PC-9 (cell line): ENCODE measurements around the gene BRPF1. TPM values are rescaled to one million over a fixed set of nuclear protein-coding genes. Genes with fewer than 3 reads are reported as not detected.

Experiments
- BruUV-seq: library from RNA; stranded (reverse); fragments of 400-500 nt; replicated peaks from 2 replicates; lab custom pipeline; 2021; lab: Mats Ljungman, UMichigan
- CTCF ChIA-PET: fragments of 300-600 bp; sonication (Branson Sonifier 250); formaldehyde crosslinking; loops from one replicate; lab custom pipeline; 2022; ENCODE audit warnings: antibody characterized with exemption; lab: Charles Lee
- POLR2A ChIA-PET: fragments of 300-600 bp; sonication (Branson Sonifier 250); formaldehyde crosslinking; loops from one replicate; lab custom pipeline; 2022; ENCODE audit warnings: antibody characterized with exemption; ENCODE audit not compliant: unreplicated experiment; lab: Charles Lee
- DNase-seq, 2 experiments: peaks; one replicate each; pipeline versions ENCODE4 v3.0.0 to v3.0.0-alpha.2; 2015 to 2022; ENCODE audit warnings: mixed read lengths in 1 of 2
- H2AFZ ChIP-seq: fragments of 200-600 bp; sonication (generic); 2 replicates; pipeline ENCODE4 v1.8.1; 2017; ENCODE audit warnings: antibody characterized with exemption
- H3F3A ChIP-seq: fragments of 200-600 bp; sonication (generic); 2 replicates; pipeline ENCODE4 v1.8.1; 2017; ENCODE audit warnings: antibody characterized with exemption, mild to moderate bottlenecking, low read depth; ENCODE audit not compliant: insufficient read depth
- H3K27ac ChIP-seq: fragments of 200-600 bp; sonication (generic); 2 replicates; pipeline ENCODE4 v1.6.1; 2016; ENCODE audit warnings: mixed run types
- H3K27me3 ChIP-seq: fragments of 200-600 bp; sonication (generic); 2 replicates; pipeline ENCODE4 v1.6.1; 2016; ENCODE audit warnings: low read depth, mixed run types; ENCODE audit not compliant: insufficient read depth
- H3K36me3 ChIP-seq: fragments of 200-600 bp; sonication (generic); 2 replicates; pipeline ENCODE4 v1.6.1; 2016; ENCODE audit warnings: low read depth, mixed run types
- H3K4me1 ChIP-seq: fragments of 200-600 bp; sonication (generic); replicated peaks from 2 replicates; pipeline ENCODE4 v1.6.1; 2016; ENCODE audit warnings: mixed run types; ENCODE audit not compliant: insufficient read depth
- H3K4me2 ChIP-seq: fragments of 200-600 bp; sonication (generic); 2 replicates; pipeline ENCODE4 v1.6.1; 2017; ENCODE audit warnings: mixed run types
- H3K4me3 ChIP-seq: fragments of 200-600 bp; sonication (generic); 2 replicates; pipeline ENCODE4 v1.6.1; 2016; ENCODE audit warnings: mixed run types
- H3K79me2 ChIP-seq: fragments of 200-600 bp; sonication (generic); 2 replicates; pipeline ENCODE4 v1.6.1; 2017; ENCODE audit warnings: low read depth, mixed run types
- H3K9me2 ChIP-seq: fragments of 200-600 bp; sonication (generic); 2 replicates; pipeline ENCODE4 v1.8.1; 2017; ENCODE audit warnings: mild to moderate bottlenecking; ENCODE audit not compliant: insufficient read depth
- H3K9me3 ChIP-seq: fragments of 200-600 bp; sonication (generic); 2 replicates; pipeline ENCODE4 v1.8.1; 2016; ENCODE audit warnings: low read depth; ENCODE audit not compliant: insufficient read depth
- H4K20me1 ChIP-seq: fragments of 200-600 bp; sonication (generic); 2 replicates; pipeline ENCODE4 v1.8.1; 2017; ENCODE audit not compliant: insufficient read depth
- CTCF ChIP-seq: fragments of 200-600 bp; sonication (generic); conservative IDR thresholded peaks from 2 replicates; pipeline ENCODE4 v1.6.1; 2017; ENCODE audit warnings: mixed run types, antibody characterized with exemption, mild to moderate bottlenecking, moderate library complexity
- EZH2 ChIP-seq: fragments of 200-600 bp; sonication (generic); IDR thresholded peaks from 2 replicates; pipeline ENCODE4 v1.8.0; 2017; ENCODE audit warnings: antibody characterized with exemption, low read depth
- intact Hi-C: fragments of 100-400 bp; cut with micrococcal nuclease; formaldehyde crosslinking; loops from one replicate; pipeline ENCODE4 v1.10.0; 2022; ENCODE audit not compliant: unreplicated experiment
- total RNA-seq: library from RNA; stranded (reverse); gene quantifications from 2 replicates; pipeline ENCODE4 v1.2.3, GENCODE V29; 2021

The BRPF1 gene
- total RNA-seq, 1 experiment from 2014 or later: 15.9 TPM

GRCh38 chr3:9687514-9687913, 44.0 kb upstream of the BRPF1 start:
- no peak for DNase-seq
- BruUV-seq: no TSS peak
- no peak overlapping the region for H3K27ac ChIP-seq
- no peaks in the 10 kb centered on the region for H3K9me3 ChIP-seq
- H4K20me1 ChIP-seq: no peaks in the 10 kb centered on the region
- no peaks in the 10 kb centered on the region for H3K4me1 ChIP-seq
- TF ChIP-seq CTCF: no peak
- no peak for TF ChIP-seq EZH2
- H2AFZ ChIP-seq: no peak overlapping the region
- intact Hi-C loops: no loop called here
- ChIA-PET POLR2A (no interaction called here), CTCF (no interaction called here)
- no peaks in the 10 kb centered on the region for H3K27me3 ChIP-seq
- H3K79me2 ChIP-seq: no peaks in the 10 kb centered on the region
- peaks cover 5% of the 10 kb centered on the region; the same call in 1 of the 2 replicates for H3K36me3 ChIP-seq
- no peak overlapping the region for H3K4me3 ChIP-seq
- no peaks in the 10 kb centered on the region for H3K9me2 ChIP-seq
- H3K4me2 ChIP-seq: no peak overlapping the region
- no peaks in the 10 kb centered on the region for H3F3A ChIP-seq

GRCh38 chr3:9688961-9689360, 42.6 kb upstream of the BRPF1 start:
- Histone ChIP-seq H2AFZ (no peak overlapping the region), H3K79me2 (no peaks in the 10 kb centered on the region), H3K36me3 (peaks cover 8% of the 10 kb centered on the region; the same call in 1 of the 2 replicates), H3K9me2 (no peaks in the 10 kb centered on the region), H3F3A (no peaks in the 10 kb centered on the region), H3K4me1 (no peaks in the 10 kb centered on the region), H3K4me2 (no peak overlapping the region), H4K20me1 (no peaks in the 10 kb centered on the region), H3K27ac (no peak overlapping the region), H3K4me3 (no peak overlapping the region), H3K27me3 (no peaks in the 10 kb centered on the region), H3K9me3 (no peaks in the 10 kb centered on the region)
- CTCF ChIA-PET: no interaction called here
- TF ChIP-seq EZH2 (no peak), CTCF (no peak)
- POLR2A ChIA-PET: interaction anchor here (0.6 kb wide), 1 partner anchor 19 kb away, joined by 4 read pairs; no protein-coding TSS in a partner anchor
- BruUV-seq: no TSS peak
- no peak for DNase-seq
- intact Hi-C loops: no loop called here

- intact Hi-C loops: no loop called here
- Histone ChIP-seq H3K36me3 (peaks cover 13% of the 10 kb centered on the region; the same call in 1 of the 2 replicates), H3K4me1 (no peaks in the 10 kb centered on the region), H3K4me3 (no peak overlapping the region), H3F3A (no peaks in the 10 kb centered on the region), H3K9me3 (no peaks in the 10 kb centered on the region), H3K4me2 (no peak overlapping the region), H3K79me2 (no peaks in the 10 kb centered on the region), H4K20me1 (no peaks in the 10 kb centered on the region), H3K27me3 (no peaks in the 10 kb centered on the region), H3K9me2 (no peaks in the 10 kb centered on the region), H3K27ac (no peak overlapping the region), H2AFZ (no peak overlapping the region)
- TF ChIP-seq EZH2: no peak
- TF ChIP-seq CTCF: no peak
- BruUV-seq: no TSS peak
- DNase-seq: no peak
- CTCF ChIA-PET: no interaction called here
- POLR2A ChIA-PET: no interaction called here
These were observed 41.8 kb upstream of the BRPF1 start for GRCh38 chr3:9689757-9690156.
